Prostate gland (tissue), 2 donors: ENCODE results near the gene BMP2K. TPM values are rescaled to one million over a fixed set of nuclear protein-coding genes. Genes with fewer than 3 reads are reported as not detected.

ENCODE experiments used
- DNase-seq: peaks from one replicate; pipeline ENCODE4 v3.0.0-alpha.2; 2019; ENCODE audit warnings: low spot score
- H3K27ac ChIP-seq, 2 donors: fragments of 200-600 bp; sonication (generic); 2 replicates each; pipeline ENCODE4 v1.5.1; 2017 to 2019
- H3K27me3 ChIP-seq: fragments of 200-600 bp; sonication (generic); replicated peaks from 2 replicates; pipeline ENCODE4 v1.5.1; 2019; ENCODE audit not compliant: insufficient read depth
- H3K36me3 ChIP-seq, 2 donors: fragments of 200-600 bp; sonication (generic); 1 replicate in 1 of 2; 2 replicates in 1 of 2; pipeline versions ENCODE4 v1.5.1 to v1.8.1; 2017 to 2019
- H3K4me1 ChIP-seq: fragments of 200-600 bp; sonication (generic); replicated peaks from 2 replicates; pipeline ENCODE4 v1.5.1; 2019
- H3K4me3 ChIP-seq, 2 donors: fragments of 200-600 bp; sonication (generic); 2 replicates each; pipeline ENCODE4 v1.5.1; 2017 to 2019
- H3K9me3 ChIP-seq: fragments of 200-600 bp; sonication (generic); 2 replicates; pipeline ENCODE4 v1.5.1; 2017
- POLR2A ChIP-seq: fragments of 450-650 bp; IDR thresholded peaks from one replicate; pipeline ENCODE4 v1.6.1; 2016; ENCODE audit warnings: antibody characterized with exemption, mild to moderate bottlenecking
- POLR2AphosphoS5 ChIP-seq: sonication (generic); formaldehyde crosslinking; IDR thresholded peaks from one replicate; pipeline ENCODE4 v1.6.1; 2017; ENCODE audit warnings: antibody characterized with exemption
- WGBS: methylation state at CpG from one replicate; pipeline ENCODE4 v1.1.5; 2018; 5-methylcytosine and 5-hydroxymethylcytosine counted together
- intact Hi-C: fragments of 100-400 bp; cut with DNase I; formaldehyde crosslinking; loops from one replicate; pipeline ENCODE4 v1.14.2; 2022
- total RNA-seq, 2 donors: library from RNA; depleted of rRNA; stranded (reverse); fragments of >200 nt; gene quantifications; one replicate each; pipeline ENCODE4 v1.1.0, GENCODE V29; 2016
- TF ChIP-seq, protein P1 (sequence below), 4 experiments: fragments of 200-600 bp in 2 of 4; fragments of 450-650 bp in 2 of 4; sonication (generic) in 2 of 4; IDR thresholded peaks; 1 replicate in 3 of 4; 2 replicates in 1 of 4; pipeline ENCODE4 v1.5.1; 2016 to 2019; ENCODE audit warnings: antibody characterized with exemption in 4 of 4, mild to moderate bottlenecking in 2 of 4, moderate library complexity in 2 of 4

Gene BMP2K
- total RNA-seq, 2 donors from 2014 or later: 12.6 to 68.9 TPM

DNA sequence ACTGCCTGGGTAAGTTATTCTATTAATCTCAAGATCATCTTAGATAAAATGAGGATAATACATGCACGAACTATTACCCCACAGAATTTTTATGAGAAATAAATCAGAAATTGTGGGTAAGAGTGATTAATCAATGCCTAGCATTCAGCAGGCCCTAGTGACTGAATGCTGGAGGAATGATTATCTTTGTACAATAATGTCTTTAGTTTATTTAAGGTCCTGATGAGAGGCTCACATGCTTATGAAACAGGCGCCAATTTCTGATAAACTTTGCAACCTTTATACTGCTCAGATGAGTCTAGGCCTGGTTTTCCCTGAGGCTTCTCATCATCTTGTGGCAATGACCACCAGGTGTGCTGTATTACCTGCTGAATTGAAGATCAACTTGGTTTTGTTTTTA, 27.8 kb upstream of the BMP2K start:
- H3K27me3 ChIP-seq: no peaks in the 10 kb centered on the region
- no peak for DNase-seq
- H3K36me3 ChIP-seq: no peaks in the 10 kb centered on the region
- no peaks in the 10 kb centered on the region for H3K9me3 ChIP-seq
- no peaks in the 10 kb centered on the region for H3K4me1 ChIP-seq
- intact Hi-C loops: no loop called here
- TF ChIP-seq POLR2AphosphoS5: no peak
- TF ChIP-seq, protein P1, sequence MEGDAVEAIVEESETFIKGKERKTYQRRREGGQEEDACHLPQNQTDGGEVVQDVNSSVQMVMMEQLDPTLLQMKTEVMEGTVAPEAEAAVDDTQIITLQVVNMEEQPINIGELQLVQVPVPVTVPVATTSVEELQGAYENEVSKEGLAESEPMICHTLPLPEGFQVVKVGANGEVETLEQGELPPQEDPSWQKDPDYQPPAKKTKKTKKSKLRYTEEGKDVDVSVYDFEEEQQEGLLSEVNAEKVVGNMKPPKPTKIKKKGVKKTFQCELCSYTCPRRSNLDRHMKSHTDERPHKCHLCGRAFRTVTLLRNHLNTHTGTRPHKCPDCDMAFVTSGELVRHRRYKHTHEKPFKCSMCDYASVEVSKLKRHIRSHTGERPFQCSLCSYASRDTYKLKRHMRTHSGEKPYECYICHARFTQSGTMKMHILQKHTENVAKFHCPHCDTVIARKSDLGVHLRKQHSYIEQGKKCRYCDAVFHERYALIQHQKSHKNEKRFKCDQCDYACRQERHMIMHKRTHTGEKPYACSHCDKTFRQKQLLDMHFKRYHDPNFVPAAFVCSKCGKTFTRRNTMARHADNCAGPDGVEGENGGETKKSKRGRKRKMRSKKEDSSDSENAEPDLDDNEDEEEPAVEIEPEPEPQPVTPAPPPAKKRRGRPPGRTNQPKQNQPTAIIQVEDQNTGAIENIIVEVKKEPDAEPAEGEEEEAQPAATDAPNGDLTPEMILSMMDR (IDR thresholded peaks at IDR 0.05): no peak
- TF ChIP-seq POLR2A: no peak
- no peak overlapping the region for H3K4me3 ChIP-seq
- H3K27ac ChIP-seq: no peak overlapping the region
- WGBS: 71% methylated on average over 2 of the region's 2 CpGs

DNA sequence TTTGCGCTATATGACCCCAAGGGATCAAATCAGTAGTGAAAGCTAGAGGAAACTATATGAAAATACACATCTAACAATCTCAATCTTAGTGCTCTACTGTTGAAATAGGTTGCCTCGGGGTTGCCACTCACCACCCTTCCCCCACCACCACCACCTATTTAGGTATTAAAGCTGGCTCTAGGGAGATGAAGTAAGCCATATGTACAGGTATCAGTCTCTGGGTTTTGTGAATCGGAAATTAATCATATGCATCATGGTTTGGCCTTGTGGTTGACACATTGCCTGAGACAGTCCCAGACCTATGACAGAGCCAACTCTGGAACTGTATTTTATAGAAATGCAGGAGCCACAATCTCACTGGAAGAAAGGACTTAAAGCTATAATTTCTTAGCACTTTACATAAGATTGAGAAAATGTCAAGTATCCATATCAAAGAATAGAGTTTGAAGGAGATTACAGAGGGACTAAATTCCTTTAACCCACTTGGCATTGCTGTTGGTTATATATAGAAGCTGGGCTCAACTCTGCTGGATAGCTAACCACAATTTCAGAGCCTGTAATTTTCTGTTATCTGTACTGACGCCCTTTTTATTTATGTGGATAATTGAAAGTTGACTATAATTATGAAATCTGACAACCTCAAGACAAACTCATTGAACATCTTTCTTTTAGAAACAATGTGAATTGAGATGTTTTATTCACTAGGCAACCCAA, 26.7 kb upstream of the BMP2K start:
- no peak overlapping the region for H3K27ac ChIP-seq
- no peak overlapping the region for H3K4me3 ChIP-seq
- H3K27me3 ChIP-seq: no peaks in the 10 kb centered on the region
- DNase-seq: no peak
- no peaks in the 10 kb centered on the region for H3K4me1 ChIP-seq
- intact Hi-C loops: no loop called here
- H3K9me3 ChIP-seq: no peaks in the 10 kb centered on the region
- TF ChIP-seq POLR2AphosphoS5: no peak
- TF ChIP-seq POLR2A: no peak
- TF ChIP-seq, protein P1 (IDR thresholded peaks at IDR 0.05): no peak
- no peaks in the 10 kb centered on the region for H3K36me3 ChIP-seq
- 79% methylated on average over 4 of the region's 4 CpGs for WGBS

DNA sequence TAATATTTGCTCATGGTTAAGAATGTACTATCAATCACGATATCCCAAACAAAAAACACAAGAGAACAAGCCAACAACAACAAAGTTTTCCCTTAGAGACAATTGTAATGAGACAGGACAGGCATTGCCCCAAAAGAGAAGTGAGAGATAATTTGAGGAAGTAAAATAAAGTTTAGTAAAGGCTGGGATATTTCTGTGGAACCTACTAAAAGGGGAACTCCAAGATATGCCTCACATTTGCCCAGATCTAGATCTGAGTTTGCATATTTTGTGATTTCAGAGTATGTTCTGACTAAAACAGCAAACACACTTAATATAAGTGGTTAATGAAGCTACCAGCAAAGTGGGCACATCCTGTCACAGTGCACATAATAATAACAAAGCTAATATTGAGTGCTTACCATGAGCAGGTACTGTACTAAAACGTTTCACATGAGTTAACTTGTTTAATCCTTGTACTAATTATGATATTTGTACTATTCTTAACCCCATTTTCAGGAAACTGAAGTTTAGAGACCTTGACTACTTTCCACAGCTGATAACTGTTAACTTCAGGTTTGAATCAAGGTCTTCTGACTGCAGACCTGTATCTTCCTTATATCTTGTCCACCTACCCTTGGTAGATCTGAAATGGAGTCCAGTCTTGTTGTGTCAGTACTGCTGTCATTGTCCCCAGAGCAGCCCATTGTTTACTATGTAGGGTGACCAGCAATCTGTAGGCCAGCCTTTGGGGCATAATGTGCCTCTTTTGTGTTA, 26.0 kb upstream of the BMP2K start:
- no peaks in the 10 kb centered on the region for H3K27me3 ChIP-seq
- TF ChIP-seq POLR2AphosphoS5: no peak
- TF ChIP-seq, protein P1 (IDR thresholded peaks at IDR 0.05): no peak
- TF ChIP-seq POLR2A: no peak
- H3K4me3 ChIP-seq: no peak overlapping the region
- H3K27ac ChIP-seq: no peak overlapping the region
- no peaks in the 10 kb centered on the region for H3K4me1 ChIP-seq
- H3K36me3 ChIP-seq: no peaks in the 10 kb centered on the region
- no peaks in the 10 kb centered on the region for H3K9me3 ChIP-seq
- intact Hi-C loops: no loop called here
- no peak for DNase-seq
- 57% methylated on average over 2 of the region's 2 CpGs for WGBS

DNA sequence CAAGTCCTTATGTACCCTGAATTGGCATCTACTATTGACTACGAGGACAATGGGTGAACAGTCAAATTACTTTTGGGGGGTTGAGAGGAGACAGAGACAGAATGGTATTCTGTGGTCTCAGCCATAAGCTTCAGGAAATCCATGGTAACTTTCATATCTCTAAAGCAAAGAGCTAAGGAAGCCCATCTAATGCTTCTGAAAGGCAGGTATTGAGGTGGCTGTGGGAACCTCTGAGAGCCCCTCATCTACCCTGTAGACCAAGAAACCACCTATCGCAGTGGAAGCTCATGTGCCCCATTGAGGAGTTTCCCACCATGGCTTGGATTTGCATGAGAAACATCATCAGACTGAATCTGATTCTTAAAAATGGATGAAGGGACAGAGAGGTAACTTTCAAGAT, 23.1 kb upstream of the BMP2K start:
- Histone ChIP-seq H3K36me3 (no peaks in the 10 kb centered on the region), H3K4me3 (no peak overlapping the region), H3K9me3 (no peaks in the 10 kb centered on the region), H3K4me1 (no peaks in the 10 kb centered on the region), H3K27ac (no peak overlapping the region), H3K27me3 (no peaks in the 10 kb centered on the region)
- intact Hi-C loops: no loop called here
- WGBS: 94% methylated on average over 2 of the region's 2 CpGs
- TF ChIP-seq POLR2A (no peak), POLR2AphosphoS5 (no peak)
- TF ChIP-seq, protein P1 (IDR thresholded peaks at IDR 0.05): no peak
- DNase-seq: no peak

DNA sequence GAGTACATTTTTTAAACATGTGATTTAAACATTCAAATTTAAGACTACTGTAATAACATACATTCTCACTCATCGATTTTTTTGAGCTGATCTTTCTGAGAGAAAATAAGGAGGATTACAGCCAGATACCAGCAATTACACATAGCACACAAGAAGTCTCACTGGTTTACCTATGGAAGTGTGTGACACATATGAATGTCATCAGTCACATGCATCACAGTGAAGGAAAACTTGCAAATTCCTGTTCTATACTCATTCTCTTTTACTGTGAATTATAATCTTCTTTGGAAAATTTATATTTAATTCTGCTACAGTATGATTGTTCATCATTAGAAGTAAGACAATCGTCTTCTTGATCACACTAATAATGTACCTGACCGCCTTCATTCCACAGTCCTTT, 21.3 kb upstream of the BMP2K start:
- Histone ChIP-seq H3K27ac (no peak overlapping the region), H3K36me3 (no peaks in the 10 kb centered on the region), H3K4me1 (no peaks in the 10 kb centered on the region), H3K4me3 (no peak overlapping the region), H3K9me3 (no peaks in the 10 kb centered on the region), H3K27me3 (no peaks in the 10 kb centered on the region)
- intact Hi-C loops: no loop called here
- no peak for DNase-seq
- TF ChIP-seq POLR2AphosphoS5 (no peak), POLR2A (no peak)
- WGBS: 84% methylated on average over 3 of the region's 3 CpGs
